Adrenal gland (tissue), 5 donors: Measurements from ENCODE around the gene KRT5.

Experiments used
- POLR2A ChIP-seq, 2 donors: fragments of 450-650 bp; IDR thresholded peaks; one replicate each; pipeline ENCODE4 v1.6.1; 2017; ENCODE audit warnings: antibody characterized with exemption in 2 of 2, mild to moderate bottlenecking in 2 of 2, moderate library complexity in 1 of 2
- TF ChIP-seq, protein P1 (sequence below), 6 experiments: fragments of 450-650 bp in 4 of 6; fragments of 200-600 bp in 2 of 6; sonication (generic) in 1 of 6; IDR thresholded peaks; 1 replicate in 5 of 6; 2 replicates in 1 of 6; pipeline versions ENCODE4 v1.5.1 to v1.8.0; 2016 to 2021; ENCODE audit warnings: antibody characterized with exemption in 6 of 6, mild to moderate bottlenecking in 2 of 6, moderate library complexity in 1 of 6
- donor health status: DM: no; HTN: no; CAD: no.

GRCh38 chr12:52502877-52503276 lies 17.3 kb downstream of the KRT5 start:
- TF ChIP-seq, protein P1, sequence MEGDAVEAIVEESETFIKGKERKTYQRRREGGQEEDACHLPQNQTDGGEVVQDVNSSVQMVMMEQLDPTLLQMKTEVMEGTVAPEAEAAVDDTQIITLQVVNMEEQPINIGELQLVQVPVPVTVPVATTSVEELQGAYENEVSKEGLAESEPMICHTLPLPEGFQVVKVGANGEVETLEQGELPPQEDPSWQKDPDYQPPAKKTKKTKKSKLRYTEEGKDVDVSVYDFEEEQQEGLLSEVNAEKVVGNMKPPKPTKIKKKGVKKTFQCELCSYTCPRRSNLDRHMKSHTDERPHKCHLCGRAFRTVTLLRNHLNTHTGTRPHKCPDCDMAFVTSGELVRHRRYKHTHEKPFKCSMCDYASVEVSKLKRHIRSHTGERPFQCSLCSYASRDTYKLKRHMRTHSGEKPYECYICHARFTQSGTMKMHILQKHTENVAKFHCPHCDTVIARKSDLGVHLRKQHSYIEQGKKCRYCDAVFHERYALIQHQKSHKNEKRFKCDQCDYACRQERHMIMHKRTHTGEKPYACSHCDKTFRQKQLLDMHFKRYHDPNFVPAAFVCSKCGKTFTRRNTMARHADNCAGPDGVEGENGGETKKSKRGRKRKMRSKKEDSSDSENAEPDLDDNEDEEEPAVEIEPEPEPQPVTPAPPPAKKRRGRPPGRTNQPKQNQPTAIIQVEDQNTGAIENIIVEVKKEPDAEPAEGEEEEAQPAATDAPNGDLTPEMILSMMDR (IDR thresholded peaks at IDR 0.05): no peak
- no peak for TF ChIP-seq POLR2A (IDR thresholded peaks at IDR 0.05)
